GM21737 (cell line): Measurements from ENCODE around the gene XDH.

Experiments
- ATAC-seq: cut with Tn5 transposase; IDR thresholded peaks from one replicate; pipeline ENCODE4 v1.9.1; 2021; ENCODE audit warnings: mild to moderate bottlenecking, moderate library complexity; ENCODE audit not compliant: unreplicated experiment

Gene XDH

DNA sequence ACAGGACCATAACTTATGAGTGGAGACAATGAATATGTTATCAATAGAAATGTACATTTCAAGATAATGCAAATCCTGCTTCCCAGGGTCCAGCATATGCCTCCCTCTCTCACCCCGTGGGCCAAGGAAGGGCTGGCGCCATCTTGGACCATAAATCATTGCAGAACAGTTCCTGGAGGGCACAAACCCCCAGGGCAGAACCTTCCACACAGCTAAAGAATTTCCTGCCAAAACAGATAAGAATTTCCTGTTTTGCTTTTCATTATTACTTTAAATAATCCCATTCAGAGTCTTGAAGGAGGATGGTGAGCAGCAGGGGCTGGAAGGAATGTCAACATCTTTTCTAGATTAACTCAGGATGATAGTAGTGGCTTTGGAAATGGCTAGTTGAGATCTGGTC, 126.9 kb downstream of the XDH start:
- ATAC-seq: no peak

DNA sequence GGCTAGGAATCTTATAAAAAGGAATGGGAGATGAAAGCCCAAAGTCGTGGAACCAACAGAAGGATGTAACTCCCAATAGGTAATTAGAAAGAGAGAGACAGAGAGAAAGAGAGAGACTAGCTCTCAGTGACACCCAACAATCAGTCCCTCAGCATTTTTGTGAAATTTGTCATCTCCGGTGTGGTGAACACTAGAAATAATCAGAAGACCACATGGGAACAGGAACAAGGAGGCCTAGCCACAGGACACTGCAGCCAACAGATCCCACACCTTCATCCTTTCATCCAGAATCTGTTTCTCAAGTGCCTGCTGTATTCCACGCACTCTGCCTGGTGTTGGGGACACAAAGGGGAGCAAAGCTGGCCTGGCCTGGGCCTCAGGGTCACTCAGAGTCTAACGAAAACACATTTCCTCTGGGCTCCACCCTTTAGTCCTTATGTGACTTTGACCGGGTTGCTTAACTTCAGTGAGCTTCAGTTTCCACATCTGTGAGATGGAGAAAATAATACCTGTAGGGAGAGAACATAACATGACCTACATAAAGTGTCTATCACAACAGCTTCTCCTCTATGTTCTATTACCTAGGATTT, 127.5 kb downstream of the XDH start:
- ATAC-seq: no peak

DNA sequence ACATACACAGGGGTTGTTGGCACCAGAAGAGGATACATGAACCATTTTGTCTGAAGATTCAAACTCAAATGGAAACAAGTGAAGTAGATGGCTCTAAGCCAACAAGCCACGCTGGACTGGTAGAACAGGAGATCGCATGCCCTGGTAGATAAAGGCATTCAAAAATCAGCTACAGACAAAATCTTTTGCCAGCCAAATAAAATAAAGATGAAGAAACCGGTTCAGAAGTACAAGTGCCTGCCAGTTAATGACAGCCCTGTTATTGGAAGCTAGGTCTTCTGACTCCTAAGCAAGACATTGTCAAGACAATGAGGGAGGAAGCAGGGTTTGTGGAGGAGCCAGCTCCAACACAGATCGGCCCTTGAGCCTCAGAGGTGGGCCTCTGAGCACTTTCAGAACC, 128.3 kb downstream of the XDH start:
- no peak for ATAC-seq
